GM23338 (cell line): ENCODE results near the gene SEMA5A. TPM values are rescaled to one million over a fixed set of nuclear protein-coding genes. Genes with fewer than 3 reads are reported as not detected.

Experiments
- ATAC-seq: fragments of 200-7000 bp; cut with Tn5 transposase; 3 replicates; pipeline ENCODE4 v1.9.1; 2020
- DNase-seq: peaks from one replicate; pipeline ENCODE4 v3.0.0-alpha.2; 2015; ENCODE audit warnings: low spot score
- H2AFZ ChIP-seq: fragments of 200-600 bp; sonication (generic); 2 replicates; pipeline ENCODE4 v1.8.0; 2016; ENCODE audit warnings: antibody characterized with exemption, mild to moderate bottlenecking, moderate library complexity
- H3F3A ChIP-seq: fragments of 200-600 bp; sonication (generic); replicated peaks from 2 replicates; pipeline ENCODE4 v1.8.0; 2017; ENCODE audit warnings: antibody characterized with exemption, mixed run types, low read depth
- H3K27ac ChIP-seq: fragments of 200-600 bp; sonication (generic); 2 replicates; pipeline ENCODE4 v1.6.1; 2016; ENCODE audit warnings: low read depth
- H3K27me3 ChIP-seq: fragments of 200-600 bp; sonication (generic); 2 replicates; pipeline ENCODE4 v1.8.0; 2016; ENCODE audit warnings: mild to moderate bottlenecking, mixed run types, moderate library complexity; ENCODE audit not compliant: insufficient read depth
- H3K36me3 ChIP-seq: fragments of 200-600 bp; sonication (generic); 2 replicates; pipeline ENCODE4 v1.8.0; 2016; ENCODE audit warnings: mild to moderate bottlenecking; ENCODE audit not compliant: insufficient read depth
- H3K4me1 ChIP-seq: fragments of 200-600 bp; sonication (generic); 2 replicates; pipeline ENCODE4 v1.8.0; 2016; ENCODE audit warnings: mild to moderate bottlenecking, moderate library complexity; ENCODE audit not compliant: insufficient read depth
- H3K4me2 ChIP-seq: fragments of 200-600 bp; sonication (generic); 2 replicates; pipeline ENCODE4 v1.7.1; 2017; ENCODE audit warnings: mixed run types
- H3K4me3 ChIP-seq: fragments of 200-600 bp; sonication (generic); 2 replicates; pipeline ENCODE4 v1.6.1; 2016; ENCODE audit warnings: mixed run types
- H3K79me2 ChIP-seq: fragments of 200-600 bp; sonication (generic); replicated peaks from 2 replicates; pipeline ENCODE4 v1.8.0; 2017; ENCODE audit warnings: mild to moderate bottlenecking; ENCODE audit not compliant: insufficient read depth
- H3K9me2 ChIP-seq: fragments of 200-600 bp; sonication (generic); 2 replicates; pipeline ENCODE4 v1.8.0; 2017; ENCODE audit not compliant: insufficient read depth
- H4K20me1 ChIP-seq: fragments of 200-600 bp; sonication (generic); replicated peaks from 2 replicates; pipeline ENCODE4 v1.8.0; 2017; ENCODE audit warnings: mild to moderate bottlenecking; ENCODE audit not compliant: insufficient read depth
- H3K27ac Mint-ChIP-seq: 2 replicates; pipeline ENCODE4 v1.8.0; 2020; ENCODE audit warnings: inconsistent platforms, mild to moderate bottlenecking, moderate library complexity, mixed read lengths
- H3K27me3 Mint-ChIP-seq: 3 replicates; pipeline ENCODE4 v1.8.0; 2022; ENCODE audit warnings: low read depth, mild to moderate bottlenecking, moderate library complexity, mixed read lengths, inconsistent platforms; ENCODE audit not compliant: insufficient read depth, poor library complexity
- H3K36me3 Mint-ChIP-seq: 3 replicates; pipeline ENCODE4 v1.8.0; 2021; ENCODE audit warnings: low read depth, mild to moderate bottlenecking, inconsistent platforms, moderate library complexity, mixed read lengths
- H3K4me1 Mint-ChIP-seq: 3 replicates; pipeline ENCODE4 v1.8.0; 2020; ENCODE audit warnings: mild to moderate bottlenecking, inconsistent platforms, mixed read lengths
- H3K4me3 Mint-ChIP-seq: 3 replicates; pipeline ENCODE4 v1.8.0; 2021; ENCODE audit warnings: moderate library complexity, mild to moderate bottlenecking, inconsistent platforms, mixed read lengths
- H3K9me3 Mint-ChIP-seq: 3 replicates; pipeline ENCODE4 v1.8.0; 2020; ENCODE audit warnings: moderate library complexity, mild to moderate bottlenecking, inconsistent platforms, mixed read lengths
- CREB1 ChIP-seq: fragments of 250-450 bp; sonication (Bioruptor Pico); IDR thresholded peaks from 2 replicates; pipeline ENCODE4 v1.5.0; 2020; ENCODE audit warnings: low read depth, mild to moderate bottlenecking, moderate library complexity
- CTCF ChIP-seq, 2 experiments: fragments of 200-600 bp in 1 of 2; sonication (generic) in 1 of 2; conservative IDR thresholded peaks; 2 replicates each; pipeline versions ENCODE4 v1.5.1 to v1.6.1; 2016 to 2017; ENCODE audit warnings: antibody characterized with exemption in 2 of 2, low read depth in 2 of 2, mild to moderate bottlenecking in 2 of 2, moderate library complexity in 1 of 2
- EZH2 ChIP-seq: fragments of 200-600 bp; sonication (generic); IDR thresholded peaks from one replicate; pipeline ENCODE4 v1.8.0; 2017; ENCODE audit warnings: antibody characterized with exemption, mild to moderate bottlenecking, low read depth; ENCODE audit not compliant: unreplicated experiment
- EZH2phosphoT487 ChIP-seq: fragments of 200-600 bp; sonication (generic); IDR thresholded peaks from one replicate; pipeline ENCODE4 v1.8.1; 2018; ENCODE audit warnings: antibody characterized with exemption; ENCODE audit not compliant: unreplicated experiment
- JUNB ChIP-seq: IDR thresholded peaks from one replicate; pipeline ENCODE4 v1.6.1; 2016; ENCODE audit warnings: antibody characterized with exemption; ENCODE audit not compliant: unreplicated experiment
- NANOG ChIP-seq: IDR thresholded peaks from 2 replicates; pipeline ENCODE4 v1.6.1; 2016; ENCODE audit warnings: antibody characterized with exemption, borderline replicate concordance
- POLR2AphosphoS5 ChIP-seq: IDR thresholded peaks from 2 replicates; pipeline ENCODE4 v1.6.1; 2016; ENCODE audit warnings: antibody characterized with exemption, low read depth
- STAT1 ChIP-seq: IDR thresholded peaks from one replicate; pipeline ENCODE4 v1.6.1; 2016; ENCODE audit warnings: antibody characterized with exemption; ENCODE audit not compliant: unreplicated experiment
- ZNF114 ChIP-seq: fragments of 250-450 bp; sonication (Bioruptor Pico); IDR thresholded peaks from 2 replicates; pipeline ENCODE4 v1.5.0; 2020; ENCODE audit warnings: mild to moderate bottlenecking, moderate library complexity
- ZNF331 ChIP-seq: fragments of 250-450 bp; sonication (Bioruptor Pico); IDR thresholded peaks from 2 replicates; pipeline ENCODE4 v1.5.0; 2020; ENCODE audit warnings: low read depth, mild to moderate bottlenecking, moderate library complexity
- polyA plus RNA-seq: library from polyadenylated mRNA; unstranded; fragments of >200 nt; fragmentation: Nextera tagmentation; extraction: Ambion mirVana; gene quantifications from 2 replicates; pipeline ENCODE4 v1.2.1, GENCODE V29; 2016
- total RNA-seq: library from RNA; depleted of rRNA; stranded (reverse); fragments of >200 nt; shearing (Covaris generic); gene quantifications from 2 replicates; pipeline ENCODE4 v1.2.3, GENCODE V29; 2014
- TF ChIP-seq, protein P1 (sequence below): IDR thresholded peaks from 2 replicates; pipeline ENCODE4 v1.6.1; 2016; ENCODE audit warnings: antibody characterized with exemption
- TF ChIP-seq, protein P2 (sequence below): fragments of 250-450 bp; sonication (Bioruptor Pico); IDR thresholded peaks from 2 replicates; pipeline ENCODE4 v1.5.0; 2020; ENCODE audit warnings: mild to moderate bottlenecking, moderate library complexity

Gene SEMA5A
- total and polyA plus RNA-seq, 2 experiments from 2014 or later: 2.1 to 8.1 TPM

DNA sequence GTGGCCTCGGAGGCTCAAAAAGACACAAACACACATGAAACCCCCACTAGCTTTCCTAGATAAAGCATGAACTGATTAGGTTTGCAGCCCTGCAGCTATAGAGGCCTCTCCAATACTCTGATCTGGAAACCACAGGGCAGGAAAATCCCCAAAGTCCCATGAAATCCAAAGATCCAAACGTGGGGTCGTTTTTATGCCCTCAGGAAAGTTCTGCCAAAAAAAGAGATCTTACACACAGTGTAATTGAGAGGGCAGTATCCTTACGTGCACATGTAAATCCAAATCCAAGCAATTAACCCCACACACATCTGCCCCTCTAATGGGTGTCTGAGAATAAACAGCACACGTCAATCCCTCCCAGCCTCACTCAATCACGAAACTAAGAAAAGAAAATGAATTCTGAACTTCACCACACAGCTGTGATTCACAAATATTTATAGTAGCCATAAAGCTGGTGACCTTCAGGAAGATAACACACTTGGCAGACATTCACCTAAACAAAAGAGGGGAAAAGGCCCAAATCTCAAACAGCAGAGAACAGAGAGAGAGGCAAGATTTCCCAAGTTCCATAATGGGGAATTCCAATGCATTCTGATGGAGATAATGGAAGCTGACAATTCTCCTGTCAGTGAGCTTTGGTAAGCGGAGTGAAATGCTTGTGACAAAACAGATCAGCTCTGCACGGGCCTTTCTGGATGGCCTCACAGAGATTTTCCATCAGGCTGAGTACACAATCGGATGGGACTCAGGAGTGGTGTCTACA, 114.2 kb downstream of the SEMA5A start:
- peaks cover 13% of the 10 kb centered on the region for H3K4me1 Mint-ChIP-seq
- H3K4me3 ChIP-seq: no peak overlapping the region
- TF ChIP-seq EZH2 (no peak), EZH2phosphoT487 (no peak), STAT1 (no peak), ZNF114 (CRISPR knock-in tag) (no peak), CTCF (conservative IDR thresholded peaks at IDR 0.05; ENCODE audit: low read depth in 2 of 2) (no peak), ZNF331 (CRISPR knock-in tag) (no peak), JUNB (no peak), CREB1 (CRISPR knock-in tag) (no peak), NANOG (no peak), POLR2AphosphoS5 (no peak)
- TF ChIP-seq, protein P1, sequence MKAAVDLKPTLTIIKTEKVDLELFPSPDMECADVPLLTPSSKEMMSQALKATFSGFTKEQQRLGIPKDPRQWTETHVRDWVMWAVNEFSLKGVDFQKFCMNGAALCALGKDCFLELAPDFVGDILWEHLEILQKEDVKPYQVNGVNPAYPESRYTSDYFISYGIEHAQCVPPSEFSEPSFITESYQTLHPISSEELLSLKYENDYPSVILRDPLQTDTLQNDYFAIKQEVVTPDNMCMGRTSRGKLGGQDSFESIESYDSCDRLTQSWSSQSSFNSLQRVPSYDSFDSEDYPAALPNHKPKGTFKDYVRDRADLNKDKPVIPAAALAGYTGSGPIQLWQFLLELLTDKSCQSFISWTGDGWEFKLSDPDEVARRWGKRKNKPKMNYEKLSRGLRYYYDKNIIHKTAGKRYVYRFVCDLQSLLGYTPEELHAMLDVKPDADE: no peak
- TF ChIP-seq, protein P2, sequence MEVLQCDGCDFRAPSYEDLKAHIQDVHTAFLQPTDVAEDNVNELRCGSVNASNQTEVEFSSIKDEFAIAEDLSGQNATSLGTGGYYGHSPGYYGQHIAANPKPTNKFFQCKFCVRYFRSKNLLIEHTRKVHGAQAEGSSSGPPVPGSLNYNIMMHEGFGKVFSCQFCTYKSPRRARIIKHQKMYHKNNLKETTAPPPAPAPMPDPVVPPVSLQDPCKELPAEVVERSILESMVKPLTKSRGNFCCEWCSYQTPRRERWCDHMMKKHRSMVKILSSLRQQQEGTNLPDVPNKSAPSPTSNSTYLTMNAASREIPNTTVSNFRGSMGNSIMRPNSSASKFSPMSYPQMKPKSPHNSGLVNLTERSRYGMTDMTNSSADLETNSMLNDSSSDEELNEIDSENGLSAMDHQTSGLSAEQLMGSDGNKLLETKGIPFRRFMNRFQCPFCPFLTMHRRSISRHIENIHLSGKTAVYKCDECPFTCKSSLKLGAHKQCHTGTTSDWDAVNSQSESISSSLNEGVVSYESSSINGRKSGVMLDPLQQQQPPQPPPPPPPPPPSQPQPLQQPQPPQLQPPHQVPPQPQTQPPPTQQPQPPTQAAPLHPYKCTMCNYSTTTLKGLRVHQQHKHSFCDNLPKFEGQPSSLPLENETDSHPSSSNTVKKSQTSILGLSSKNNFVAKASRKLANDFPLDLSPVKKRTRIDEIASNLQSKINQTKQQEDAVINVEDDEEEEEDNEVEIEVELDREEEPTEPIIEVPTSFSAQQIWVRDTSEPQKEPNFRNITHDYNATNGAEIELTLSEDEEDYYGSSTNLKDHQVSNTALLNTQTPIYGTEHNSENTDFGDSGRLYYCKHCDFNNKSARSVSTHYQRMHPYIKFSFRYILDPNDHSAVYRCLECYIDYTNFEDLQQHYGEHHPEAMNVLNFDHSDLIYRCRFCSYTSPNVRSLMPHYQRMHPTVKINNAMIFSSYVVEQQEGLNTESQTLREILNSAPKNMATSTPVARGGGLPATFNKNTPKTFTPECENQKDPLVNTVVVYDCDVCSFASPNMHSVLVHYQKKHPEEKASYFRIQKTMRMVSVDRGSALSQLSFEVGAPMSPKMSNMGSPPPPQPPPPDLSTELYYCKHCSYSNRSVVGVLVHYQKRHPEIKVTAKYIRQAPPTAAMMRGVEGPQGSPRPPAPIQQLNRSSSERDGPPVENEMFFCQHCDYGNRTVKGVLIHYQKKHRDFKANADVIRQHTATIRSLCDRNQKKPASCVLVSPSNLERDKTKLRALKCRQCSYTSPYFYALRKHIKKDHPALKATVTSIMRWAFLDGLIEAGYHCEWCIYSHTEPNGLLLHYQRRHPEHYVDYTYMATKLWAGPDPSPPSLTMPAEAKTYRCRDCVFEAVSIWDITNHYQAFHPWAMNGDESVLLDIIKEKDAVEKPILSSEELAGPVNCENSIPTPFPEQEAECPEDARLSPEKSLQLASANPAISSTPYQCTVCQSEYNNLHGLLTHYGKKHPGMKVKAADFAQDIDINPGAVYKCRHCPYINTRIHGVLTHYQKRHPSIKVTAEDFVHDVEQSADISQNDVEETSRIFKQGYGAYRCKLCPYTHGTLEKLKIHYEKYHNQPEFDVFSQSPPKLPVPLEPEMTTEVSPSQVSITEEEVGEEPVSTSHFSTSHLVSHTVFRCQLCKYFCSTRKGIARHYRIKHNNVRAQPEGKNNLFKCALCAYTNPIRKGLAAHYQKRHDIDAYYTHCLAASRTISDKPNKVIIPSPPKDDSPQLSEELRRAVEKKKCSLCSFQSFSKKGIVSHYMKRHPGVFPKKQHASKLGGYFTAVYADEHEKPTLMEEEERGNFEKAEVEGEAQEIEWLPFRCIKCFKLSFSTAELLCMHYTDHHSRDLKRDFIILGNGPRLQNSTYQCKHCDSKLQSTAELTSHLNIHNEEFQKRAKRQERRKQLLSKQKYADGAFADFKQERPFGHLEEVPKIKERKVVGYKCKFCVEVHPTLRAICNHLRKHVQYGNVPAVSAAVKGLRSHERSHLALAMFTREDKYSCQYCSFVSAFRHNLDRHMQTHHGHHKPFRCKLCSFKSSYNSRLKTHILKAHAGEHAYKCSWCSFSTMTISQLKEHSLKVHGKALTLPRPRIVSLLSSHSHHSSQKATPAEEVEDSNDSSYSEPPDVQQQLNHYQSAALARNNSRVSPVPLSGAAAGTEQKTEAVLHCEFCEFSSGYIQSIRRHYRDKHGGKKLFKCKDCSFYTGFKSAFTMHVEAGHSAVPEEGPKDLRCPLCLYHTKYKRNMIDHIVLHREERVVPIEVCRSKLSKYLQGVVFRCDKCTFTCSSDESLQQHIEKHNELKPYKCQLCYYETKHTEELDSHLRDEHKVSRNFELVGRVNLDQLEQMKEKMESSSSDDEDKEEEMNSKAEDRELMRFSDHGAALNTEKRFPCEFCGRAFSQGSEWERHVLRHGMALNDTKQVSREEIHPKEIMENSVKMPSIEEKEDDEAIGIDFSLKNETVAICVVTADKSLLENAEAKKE: no peak
- peaks cover 5% of the 10 kb centered on the region for H3K27me3 Mint-ChIP-seq
- H3F3A ChIP-seq: no peaks in the 10 kb centered on the region
- DNase-seq (peak; percentile 34), ATAC-seq (peak; percentile 72)
- peak overlapping the region; percentile 2; the same call in 1 of the 2 replicates for H3K27ac Mint-ChIP-seq
- no peaks in the 10 kb centered on the region for H4K20me1 ChIP-seq
- no peaks in the 10 kb centered on the region for H3K36me3 ChIP-seq
- no peaks in the 10 kb centered on the region for H3K4me1 ChIP-seq
- H3K4me2 ChIP-seq: no peak overlapping the region
- H3K36me3 Mint-ChIP-seq: no peaks in the 10 kb centered on the region
- H3K9me2 ChIP-seq: peaks cover 7% of the 10 kb centered on the region; the same call in 1 of the 2 replicates
- H3K4me3 Mint-ChIP-seq: no peak overlapping the region
- no peaks in the 10 kb centered on the region for H3K9me3 Mint-ChIP-seq
- H3K27me3 ChIP-seq: no peaks in the 10 kb centered on the region
- H2AFZ ChIP-seq: no peak overlapping the region
- peak overlapping the region; percentile 23; the same call in 1 of the 2 replicates for H3K27ac ChIP-seq
- no peaks in the 10 kb centered on the region for H3K79me2 ChIP-seq
